Middle frontal gyrus (tissue), 1 donor: ENCODE results near the gene KDELR3.

ENCODE experiments used
- DNase-seq: peaks from one replicate; pipeline ENCODE4 v3.0.0-alpha.2; 2015; ENCODE audit warnings: low spot score; ENCODE audit errors: extremely low spot score

The KDELR3 gene

GRCh38 chr22:38513063-38513462 lies 45.2 kb downstream of the KDELR3 start:
- DNase-seq: no peak

DNA sequence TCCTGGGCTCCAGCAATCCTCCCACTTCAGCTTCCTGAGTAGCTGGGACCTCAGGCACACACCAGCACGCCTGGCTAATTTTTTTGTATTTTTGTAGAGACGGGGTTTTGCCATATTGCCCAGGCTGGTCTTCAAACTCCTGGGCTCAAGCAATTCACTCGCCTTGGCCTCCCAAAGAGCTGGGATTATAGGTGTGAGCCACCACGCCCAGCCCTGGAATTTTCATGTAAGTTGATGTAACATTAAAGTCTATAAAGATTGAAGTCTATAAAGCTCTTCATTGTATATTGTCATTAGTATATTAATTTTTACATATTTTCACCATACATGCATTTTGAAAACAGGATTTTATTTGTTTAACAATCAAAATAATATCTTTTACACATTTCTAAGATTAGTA lies 50.7 kb downstream of the KDELR3 start:
- DNase-seq: no peak

- DNase-seq: no peak
Observed at GRCh38 chr22:38519453-38520250, 51.8 kb downstream of the KDELR3 start.

DNA sequence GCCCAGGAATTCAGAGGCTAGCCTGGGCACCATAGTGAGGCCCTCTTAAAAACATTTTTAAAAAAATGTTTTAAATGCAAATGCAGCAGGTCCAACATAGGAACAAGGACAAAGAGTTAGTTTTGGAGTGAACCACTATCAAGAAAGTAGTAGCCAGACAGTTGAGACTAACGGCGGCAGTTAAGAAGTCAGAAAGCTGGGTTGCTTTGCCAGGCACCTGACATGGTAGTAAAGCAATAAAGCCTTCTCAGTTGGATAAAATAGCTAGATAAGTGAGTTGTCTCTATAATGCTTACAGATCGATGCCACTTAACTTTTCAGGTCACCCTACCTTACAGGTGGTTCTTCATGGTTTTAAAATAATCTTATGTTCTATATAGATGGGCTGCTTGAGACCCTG lies 55.1 kb downstream of the KDELR3 start:
- DNase-seq: no peak

DNA sequence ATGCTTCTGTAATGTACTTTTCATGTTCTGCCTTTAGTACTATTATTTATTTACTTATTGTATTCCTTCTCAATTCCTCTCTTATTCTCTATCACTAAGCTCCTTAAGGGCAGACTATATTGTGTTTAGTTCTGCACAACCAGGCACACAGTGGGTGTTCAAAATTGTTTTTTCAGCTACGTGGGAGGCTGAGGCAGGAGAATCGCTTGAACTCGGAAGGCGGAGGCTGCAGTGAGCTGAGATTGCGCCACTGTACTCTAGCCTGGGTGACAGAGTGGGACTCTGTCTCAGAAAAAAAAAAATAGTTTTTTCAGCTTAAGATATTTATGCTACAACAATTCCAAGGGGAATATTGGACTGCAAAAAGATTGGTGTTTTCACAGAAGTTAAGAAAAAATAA lies 55.6 kb downstream of the KDELR3 start:
- DNase-seq: no peak

DNA sequence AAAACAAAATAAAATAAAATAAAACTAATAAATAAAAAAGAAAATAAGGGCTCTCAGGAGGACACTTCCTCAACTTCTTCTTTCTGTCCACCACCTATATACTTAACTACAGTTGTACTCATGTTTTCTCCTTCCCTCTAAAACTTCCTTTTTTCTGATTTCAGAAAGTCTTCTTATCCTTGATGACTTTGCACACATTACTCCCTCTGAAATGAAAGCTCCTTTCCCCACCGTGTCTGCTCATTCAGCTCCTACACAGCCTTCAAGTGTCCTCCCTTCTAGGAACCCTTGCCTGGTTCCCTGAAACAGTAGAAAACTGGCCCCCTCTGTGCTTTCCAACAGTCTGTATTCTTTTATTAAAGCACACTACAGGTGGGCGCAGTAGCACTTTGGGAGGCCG lies 56.5 kb downstream of the KDELR3 start:
- no peak for DNase-seq

GRCh38 chr22:38531251-38531938 lies 63.5 kb downstream of the KDELR3 start:
- no peak for DNase-seq
